Measurements from ENCODE around the gene CACTIN. TPM values are rescaled to one million over a fixed set of nuclear protein-coding genes. Genes with fewer than 3 reads are reported as not detected.
A peak's percentile ranks its signal among the peaks of the same experiment; 100 is the strongest.

CACTIN gene
- total and polyA plus RNA-seq, 7 donors: 6.2 to 23.9 (median 20.5) TPM

DNA sequence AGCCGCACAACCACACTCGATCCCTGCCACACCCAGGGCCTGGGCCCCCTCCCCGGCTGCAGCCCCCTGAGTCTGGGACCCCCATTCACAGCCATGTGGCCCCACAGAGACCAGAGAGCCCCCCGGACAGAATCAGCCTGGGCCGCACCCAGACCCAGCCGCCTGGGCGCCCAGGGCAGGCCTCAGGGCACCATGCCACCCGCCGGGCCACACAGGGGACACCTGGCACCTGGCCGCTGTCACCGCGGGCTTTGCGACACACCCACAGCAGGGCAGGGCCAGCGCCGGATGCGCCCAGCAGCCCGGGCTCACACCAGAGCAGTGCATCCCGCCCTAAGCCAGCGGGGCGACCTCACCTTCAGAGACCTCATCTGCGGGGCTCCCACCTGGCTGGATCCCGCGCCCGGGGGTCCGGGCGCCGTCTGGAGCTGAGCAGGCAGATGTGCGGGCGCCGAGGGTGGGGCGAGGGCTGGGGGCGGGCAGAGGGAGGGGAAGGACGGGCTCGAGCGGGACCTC lies 20.4 kb downstream of the CACTIN start:
- intact Hi-C loops (cut with DNase I): no loop called here
- DNase-seq: peak; percentile 75
- Histone ChIP-seq H3K4me1 (peaks cover 0 to 45% (median 35%) of the 10 kb centered on the region in 4 donors), H3K27me3 (no peaks in the 10 kb centered on the region), H3K4me3 (peak overlapping the region; percentile 40 to 62 (median 56)), H3K27ac (peak overlapping the region; percentile 69 to 86 (median 78)), H3K9me3 (no peaks in the 10 kb centered on the region), H3K36me3 (peaks cover 0 to 7% (median 3%) of the 10 kb centered on the region in 4 donors)
- WGBS, 2 donors: 1 to 5% methylated on average over 35 of the region's 35 CpGs
- TF ChIP-seq POLR2AphosphoS5 (IDR thresholded peaks at IDR 0.05) (no peak), POLR2A (IDR thresholded peaks at IDR 0.05) (no peak)
- TF ChIP-seq, protein P1, sequence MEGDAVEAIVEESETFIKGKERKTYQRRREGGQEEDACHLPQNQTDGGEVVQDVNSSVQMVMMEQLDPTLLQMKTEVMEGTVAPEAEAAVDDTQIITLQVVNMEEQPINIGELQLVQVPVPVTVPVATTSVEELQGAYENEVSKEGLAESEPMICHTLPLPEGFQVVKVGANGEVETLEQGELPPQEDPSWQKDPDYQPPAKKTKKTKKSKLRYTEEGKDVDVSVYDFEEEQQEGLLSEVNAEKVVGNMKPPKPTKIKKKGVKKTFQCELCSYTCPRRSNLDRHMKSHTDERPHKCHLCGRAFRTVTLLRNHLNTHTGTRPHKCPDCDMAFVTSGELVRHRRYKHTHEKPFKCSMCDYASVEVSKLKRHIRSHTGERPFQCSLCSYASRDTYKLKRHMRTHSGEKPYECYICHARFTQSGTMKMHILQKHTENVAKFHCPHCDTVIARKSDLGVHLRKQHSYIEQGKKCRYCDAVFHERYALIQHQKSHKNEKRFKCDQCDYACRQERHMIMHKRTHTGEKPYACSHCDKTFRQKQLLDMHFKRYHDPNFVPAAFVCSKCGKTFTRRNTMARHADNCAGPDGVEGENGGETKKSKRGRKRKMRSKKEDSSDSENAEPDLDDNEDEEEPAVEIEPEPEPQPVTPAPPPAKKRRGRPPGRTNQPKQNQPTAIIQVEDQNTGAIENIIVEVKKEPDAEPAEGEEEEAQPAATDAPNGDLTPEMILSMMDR (IDR thresholded peaks at IDR 0.05): no peak

DNA sequence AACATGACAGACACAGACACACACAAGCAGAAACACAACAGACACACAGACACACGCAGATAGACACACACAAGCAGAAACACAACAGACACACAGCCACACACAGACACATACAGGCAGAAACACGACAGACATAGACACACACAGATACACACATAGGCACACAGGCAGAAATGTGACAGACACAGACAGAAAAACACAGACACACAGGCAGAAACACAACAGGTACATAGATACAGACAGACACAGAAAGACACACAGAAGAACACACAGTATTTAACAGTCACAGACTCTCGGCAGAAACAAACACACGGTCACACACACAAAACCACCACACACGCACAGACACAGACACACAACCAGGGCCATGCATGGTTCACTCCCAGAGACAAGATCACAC lies 20.8 kb downstream of the CACTIN start:
- Histone ChIP-seq H3K36me3 (peaks cover 0 to 2% (median 0%) of the 10 kb centered on the region in 4 donors), H3K9me3 (no peaks in the 10 kb centered on the region), H3K27ac (peak overlapping the region in 2 of 4 donors; percentile 72 to 83), H3K27me3 (no peaks in the 10 kb centered on the region), H3K4me1 (peaks cover 0 to 45% (median 35%) of the 10 kb centered on the region in 4 donors), H3K4me3 (peak overlapping the region; percentile 40 to 62 (median 56))
- WGBS, 2 donors: 16 to 46% methylated on average over 5 of the region's 5 CpGs
- no peak for TF ChIP-seq EP300 (IDR thresholded peaks at IDR 0.05)
- TF ChIP-seq POLR2AphosphoS5 (IDR thresholded peaks at IDR 0.05): no peak
- TF ChIP-seq POLR2A (IDR thresholded peaks at IDR 0.05): no peak
- TF ChIP-seq, protein P1 (IDR thresholded peaks at IDR 0.05): no peak
- DNase-seq: no peak
- intact Hi-C loops (cut with DNase I): no loop called here

DNA sequence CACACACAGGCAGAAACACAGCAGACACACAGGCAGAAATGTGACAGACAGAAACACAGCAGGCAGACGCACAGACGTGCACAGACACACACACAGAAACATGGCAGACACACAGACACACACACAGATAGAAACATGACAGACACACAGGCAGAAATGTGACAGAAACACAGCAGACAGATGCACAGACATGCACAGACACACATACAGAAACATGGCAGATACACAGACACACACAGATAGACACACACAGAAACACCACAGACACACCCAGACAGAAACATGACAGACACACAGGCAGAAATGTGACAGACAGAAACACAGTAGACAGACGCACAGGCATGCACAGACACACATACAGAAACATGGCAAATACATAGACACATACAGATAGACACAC lies 21.2 kb downstream of the CACTIN start:
- no peaks in the 10 kb centered on the region for H3K36me3 ChIP-seq
- no peak for DNase-seq
- no peaks in the 10 kb centered on the region for H3K27me3 ChIP-seq
- H3K4me3 ChIP-seq: no peak overlapping the region
- WGBS, 2 donors: 55 to 78% methylated on average over 3 of the region's 3 CpGs
- H3K4me1 ChIP-seq: peaks cover 0 to 45% (median 35%) of the 10 kb centered on the region in 4 donors
- intact Hi-C loops (cut with DNase I): no loop called here
- H3K9me3 ChIP-seq: no peaks in the 10 kb centered on the region
- H3K27ac ChIP-seq: peak overlapping the region in 2 of 4 donors; percentile 3 to 72
- TF ChIP-seq, protein P1 (IDR thresholded peaks at IDR 0.05): no peak
- TF ChIP-seq POLR2A (IDR thresholded peaks at IDR 0.05) (no peak), EP300 (IDR thresholded peaks at IDR 0.05) (no peak), POLR2AphosphoS5 (IDR thresholded peaks at IDR 0.05) (no peak)

DNA sequence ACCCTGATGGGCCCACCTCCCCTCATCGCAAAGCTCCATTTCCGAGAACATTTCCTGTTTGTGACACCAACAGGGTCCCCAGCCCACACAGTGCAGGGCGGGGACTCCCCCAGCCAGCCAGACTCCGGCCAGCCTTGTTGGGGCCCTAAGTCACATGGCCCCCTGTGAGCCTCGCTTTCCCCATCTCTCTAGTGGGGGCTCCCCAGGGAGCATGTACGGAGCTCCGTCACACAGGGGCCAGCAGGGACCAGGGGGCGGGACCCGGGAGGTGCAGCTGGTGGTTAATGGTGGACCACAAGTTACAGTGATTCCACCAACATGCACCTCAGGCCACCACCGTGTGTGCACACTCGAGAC lies 21.6 kb downstream of the CACTIN start:
- intact Hi-C loops (cut with DNase I): no loop called here

More for the DNA sequence above, 21.6 kb downstream of the CACTIN start:
- TF ChIP-seq, protein P1 (IDR thresholded peaks at IDR 0.05): no peak
- no peak for TF ChIP-seq EP300 (IDR thresholded peaks at IDR 0.05)
- no peak for TF ChIP-seq POLR2AphosphoS5 (IDR thresholded peaks at IDR 0.05)
- no peak for TF ChIP-seq POLR2A (IDR thresholded peaks at IDR 0.05)
- 34 to 71% methylated on average over 11 of the region's 11 CpGs for WGBS, 2 donors
- Histone ChIP-seq H3K4me1 (peaks cover 0 to 45% (median 35%) of the 10 kb centered on the region in 4 donors), H3K36me3 (no peaks in the 10 kb centered on the region), H3K4me3 (no peak overlapping the region), H3K9me3 (no peaks in the 10 kb centered on the region), H3K27me3 (no peaks in the 10 kb centered on the region), H3K27ac (peak overlapping the region in 2 of 4 donors; percentile 3 to 72)
- peak; percentile 59 for DNase-seq

Measured in sigmoid colon (tissue), 7 donors.